Islet of Langerhans (tissue), 1 donor: ENCODE data around the gene MEGF11.
"Not testable (repeated sequence)": the region's sequence is repeated elsewhere in the genome, so short reads cannot be mapped to it uniquely, and the experiment has no call there.

ENCODE experiments used
- FAIRE-seq: peaks from one replicate; lab custom pipeline; 2011; peaks lifted over from hg19 to GRCh38; lab: Jason Lieb, UNC

The MEGF11 gene

DNA sequence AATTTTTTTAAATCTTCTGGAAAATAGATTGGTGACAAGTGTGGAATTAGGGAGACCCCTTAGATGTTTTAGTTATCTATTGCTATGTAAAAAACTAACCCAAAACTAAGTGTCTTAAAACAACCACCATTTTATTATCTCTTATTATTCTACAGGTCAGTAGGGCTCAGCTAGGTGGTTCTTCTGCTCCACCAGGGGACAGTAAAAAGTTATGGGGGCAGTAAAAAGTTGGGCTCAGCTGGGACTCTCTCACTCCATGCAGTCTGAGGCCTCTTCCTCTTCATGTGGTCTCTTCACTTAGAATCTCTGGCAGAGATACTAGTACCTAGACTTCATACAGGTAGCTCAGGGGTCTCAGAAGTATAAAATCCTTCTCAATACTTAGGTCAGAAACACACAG, 21.8 kb upstream of the MEGF11 start:
- no peak for FAIRE-seq

DNA sequence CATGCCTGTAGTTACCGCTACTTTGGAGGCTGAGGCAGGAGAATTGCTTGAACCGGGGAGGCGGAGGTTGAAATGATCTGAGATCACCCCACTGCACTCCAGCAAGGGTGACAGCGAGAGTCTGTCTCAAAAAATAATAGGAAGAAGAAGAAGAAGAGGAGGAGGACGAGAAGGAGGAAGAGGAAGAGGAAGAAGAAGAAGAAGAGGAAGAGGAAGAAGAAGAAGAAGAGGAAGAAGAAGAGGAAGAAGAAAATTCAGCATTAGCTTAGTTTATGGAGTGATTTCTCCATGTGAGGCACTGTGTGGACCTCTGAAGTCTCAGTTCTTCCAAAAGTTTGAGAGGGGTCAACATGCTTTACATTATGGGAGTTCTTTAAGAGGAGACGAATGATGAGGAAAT, 17.4 kb upstream of the MEGF11 start:
- no peak for FAIRE-seq

DNA sequence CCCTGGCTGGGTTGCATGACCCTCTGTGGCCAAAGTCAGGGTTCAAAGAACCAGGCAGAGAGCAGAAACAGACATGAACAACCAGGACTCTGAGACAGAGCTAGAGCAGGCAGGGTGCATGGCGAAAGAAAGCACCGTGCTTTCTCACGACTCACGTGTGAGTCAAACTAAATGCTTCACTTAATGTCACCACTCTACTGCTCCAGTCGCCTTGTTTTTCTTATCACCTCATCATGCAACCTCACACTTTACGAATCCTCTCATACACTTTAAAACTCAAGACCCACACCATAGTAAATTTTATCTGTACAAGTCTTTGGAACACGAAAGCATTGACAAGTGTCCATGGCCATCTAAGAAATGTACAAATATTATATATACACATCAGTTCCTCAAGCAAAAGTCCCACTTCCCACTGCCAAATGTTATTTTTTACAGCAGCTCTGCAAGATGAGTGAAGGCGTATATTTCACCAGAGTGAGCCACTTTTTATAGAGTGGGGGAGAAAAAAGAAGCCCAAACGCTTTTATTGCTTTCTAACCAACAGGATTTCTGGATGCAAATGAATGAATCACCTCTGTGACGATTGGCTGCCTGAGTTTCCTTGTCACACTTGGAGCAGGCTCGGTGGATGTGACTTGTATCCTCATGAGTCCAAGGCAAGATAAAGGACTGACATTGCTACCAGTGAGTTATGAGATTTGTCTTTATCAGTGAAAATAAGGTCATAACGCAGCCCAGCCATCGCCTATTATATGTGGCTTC, 16.0 kb upstream of the MEGF11 start:
- no peak for FAIRE-seq

DNA sequence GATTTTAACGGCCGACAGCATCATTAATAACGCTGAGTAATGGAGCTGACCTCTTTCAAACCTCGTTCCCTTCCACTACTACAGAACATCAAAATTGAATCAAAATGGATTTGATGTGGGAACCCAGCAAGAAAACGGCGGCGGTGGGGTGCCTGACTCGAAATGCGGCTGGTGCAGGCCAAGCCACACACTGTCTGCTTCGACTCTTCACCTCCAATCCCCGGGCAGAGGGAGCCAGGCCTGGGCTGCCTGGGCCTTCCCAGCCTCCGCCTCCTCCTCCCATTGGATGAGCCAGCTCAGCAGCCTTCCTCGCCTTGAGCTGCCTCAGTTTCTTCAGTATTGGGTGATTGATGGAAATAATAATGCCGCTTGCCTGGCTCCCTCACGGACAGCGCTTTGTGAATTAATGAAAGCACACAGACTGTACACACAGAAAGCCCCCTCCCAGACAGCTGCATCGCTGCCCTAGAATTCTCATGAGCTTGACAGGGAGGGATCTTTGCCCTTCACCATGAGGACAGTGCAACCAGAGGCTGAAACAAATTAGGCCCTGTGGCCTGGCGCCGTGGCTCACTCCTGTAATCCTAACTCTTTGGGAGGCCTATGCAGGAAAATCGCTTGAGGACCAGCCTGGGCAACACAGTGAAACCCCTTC, 11.4 kb upstream of the MEGF11 start:
- FAIRE-seq = no peak

DNA sequence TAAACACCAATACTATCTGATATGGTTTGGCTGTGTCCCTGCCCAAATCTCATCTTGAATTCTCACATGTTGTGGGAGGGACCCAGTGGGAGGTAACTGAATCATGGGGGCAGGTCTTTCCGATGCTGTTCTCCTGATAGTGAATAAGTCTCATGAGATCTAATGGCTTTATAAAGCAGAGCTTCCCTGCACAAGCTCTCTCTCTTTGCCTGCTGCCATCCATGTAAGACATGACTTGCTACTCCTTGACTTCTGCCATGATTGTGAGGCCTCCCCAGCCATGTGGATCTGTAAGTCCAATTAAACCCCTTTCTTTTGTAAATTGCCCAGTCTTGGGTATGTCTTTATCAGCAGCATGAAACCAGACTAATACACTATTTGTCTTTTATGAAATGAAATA, 9.3 kb upstream of the MEGF11 start:
- FAIRE-seq = not testable (repeated sequence)

DNA sequence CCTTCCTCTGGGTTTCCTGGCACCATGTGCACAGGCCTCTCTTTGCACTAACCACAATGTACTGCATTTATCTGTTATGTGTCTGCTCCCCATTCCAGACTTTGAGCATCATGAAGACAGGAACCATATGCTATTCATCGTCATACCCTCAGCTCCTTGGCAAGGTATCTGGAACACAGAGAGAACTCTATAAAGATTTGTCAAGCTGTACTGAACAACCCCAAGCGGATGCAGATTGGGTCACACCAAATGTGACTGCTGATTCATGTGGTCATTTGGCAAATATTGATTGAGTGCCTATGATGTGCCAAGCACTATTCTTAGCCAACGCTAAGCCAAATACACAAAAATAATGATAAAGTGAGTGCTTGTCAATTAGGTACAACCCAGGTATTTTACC, 7.5 kb upstream of the MEGF11 start:
- FAIRE-seq = peak; percentile 73

DNA sequence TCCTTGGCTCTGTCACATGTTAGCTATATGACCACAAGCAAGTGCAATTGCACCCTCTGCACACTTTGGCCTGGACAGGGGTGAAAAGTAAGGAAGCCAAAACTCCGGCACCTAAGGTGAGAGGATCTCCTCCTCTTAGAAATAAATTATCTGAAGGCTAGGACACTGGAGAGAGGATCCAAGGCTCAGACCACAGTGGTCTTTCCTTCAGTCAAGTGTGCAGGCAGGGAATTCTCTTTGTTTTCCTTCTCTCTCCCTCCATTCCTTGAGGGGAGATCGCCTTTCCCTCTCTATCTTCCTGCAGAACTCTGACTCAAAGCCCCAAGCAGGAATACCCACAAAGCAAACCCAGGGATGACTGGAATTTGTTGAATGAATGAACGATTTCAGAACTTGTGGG, 3.1 kb upstream of the MEGF11 start:
- FAIRE-seq = no peak

DNA sequence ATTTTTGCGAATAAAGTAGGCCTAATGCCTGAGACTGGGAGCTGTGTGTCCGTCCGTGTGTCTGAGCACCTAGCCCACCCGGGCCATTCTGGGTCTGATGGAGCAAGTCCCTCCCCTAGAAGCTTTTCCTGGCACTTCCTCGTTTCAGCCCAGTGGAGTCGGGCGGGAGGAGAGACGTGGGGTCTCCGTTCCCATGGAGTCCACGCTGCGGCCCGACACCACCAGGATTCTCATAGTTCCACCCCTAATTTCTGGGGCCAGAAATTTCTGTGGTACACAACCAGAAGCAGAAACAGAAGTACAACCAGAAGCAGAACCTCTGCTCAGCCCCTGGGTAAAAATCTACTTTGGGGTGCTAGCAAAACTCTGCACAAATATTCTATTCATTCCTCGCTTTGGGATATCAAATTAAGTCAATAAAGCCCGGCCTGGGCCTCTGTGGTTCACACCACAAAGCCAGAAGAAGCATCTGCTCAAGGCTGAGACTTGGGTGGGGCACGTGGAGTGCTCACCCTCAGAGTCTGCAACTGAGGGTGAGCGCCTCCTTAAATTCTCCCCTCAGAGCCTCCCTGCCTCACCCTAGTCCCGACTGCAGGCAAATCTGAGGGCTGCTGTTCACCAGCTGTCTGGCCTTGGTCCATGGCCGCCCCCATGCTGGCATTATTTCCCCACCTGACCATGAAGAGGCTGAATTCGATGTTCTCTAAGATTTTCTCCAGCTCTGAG, 1.6 kb upstream of the MEGF11 start:
- FAIRE-seq = no peak

DNA sequence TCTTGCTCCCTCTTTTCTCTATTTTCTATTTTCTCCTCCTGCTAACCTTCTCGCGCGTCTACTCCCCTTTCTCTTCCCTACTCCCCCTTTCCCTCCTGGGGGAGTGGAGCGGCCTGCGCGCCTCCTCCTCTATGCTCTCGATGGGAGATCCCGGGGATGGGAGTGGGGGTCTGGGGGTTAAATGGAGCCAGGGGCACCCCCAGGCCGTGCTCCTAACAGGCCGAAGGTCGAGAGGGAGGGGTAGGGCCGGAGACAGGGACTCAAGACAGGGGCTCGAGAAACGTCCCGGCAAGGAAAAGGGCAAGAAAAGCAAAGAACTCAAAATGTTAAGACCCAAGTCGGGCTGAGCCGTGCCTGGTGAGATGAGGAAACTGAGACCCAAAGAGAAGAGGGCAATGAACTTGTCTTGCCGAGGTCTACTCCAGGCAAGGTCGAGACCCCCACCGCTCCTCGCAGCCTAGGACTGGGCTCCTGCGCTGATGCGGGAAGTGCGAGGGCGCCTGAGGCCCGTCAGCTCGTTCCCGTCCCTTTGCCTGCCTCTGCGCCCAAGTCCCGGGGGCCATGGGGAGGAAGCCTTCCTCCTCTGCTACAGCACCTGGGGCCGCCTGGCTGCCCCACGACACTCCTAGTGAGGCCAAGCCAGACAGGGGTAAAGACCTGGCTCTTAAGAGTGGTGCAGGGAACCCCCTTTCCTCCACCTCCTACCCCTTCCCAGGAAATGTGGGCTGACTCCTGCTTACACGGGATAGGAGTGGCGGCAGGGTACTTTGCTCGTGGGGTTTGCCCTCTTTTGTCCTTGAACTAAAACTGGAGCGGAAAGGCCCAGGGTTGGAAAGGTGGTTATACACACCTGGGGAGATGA, 770 bp upstream of the MEGF11 start:
- FAIRE-seq = no peak

DNA sequence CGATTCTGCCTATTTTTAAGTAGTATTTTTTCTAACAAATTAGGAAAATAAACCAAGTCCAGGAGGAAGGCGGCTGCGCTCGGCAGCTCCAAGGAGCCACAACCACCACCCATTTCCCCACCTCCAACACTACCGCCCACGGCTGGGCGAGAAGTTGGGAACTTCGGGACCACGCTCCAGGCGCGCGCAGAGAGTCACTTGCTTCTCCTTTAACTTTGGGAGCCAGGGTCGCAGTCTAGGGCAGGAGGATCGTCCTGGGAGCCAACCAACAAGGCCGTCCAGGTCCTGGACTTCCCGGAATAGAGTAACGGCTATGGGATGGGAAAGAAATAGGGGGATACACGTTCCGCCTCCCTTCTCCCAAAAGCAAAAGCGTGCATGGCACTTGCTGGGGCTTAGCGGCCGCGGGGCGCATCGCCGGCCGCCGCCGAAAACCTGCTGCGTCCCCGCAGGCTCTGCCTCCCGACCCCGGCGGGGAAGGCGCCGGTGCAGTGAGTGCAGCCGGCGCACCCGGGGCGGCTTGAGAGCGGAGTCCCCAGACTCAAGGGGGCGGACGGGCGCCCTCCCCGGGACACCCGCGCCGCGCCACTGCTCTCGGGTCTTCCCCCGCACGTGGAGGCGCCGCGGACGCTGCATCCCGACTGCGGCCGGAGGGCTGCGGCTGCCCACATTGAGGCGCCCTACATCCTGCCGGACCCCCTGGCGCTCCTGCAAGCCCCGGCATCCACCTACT, 699 bp downstream of the MEGF11 start:
- no peak for FAIRE-seq

DNA sequence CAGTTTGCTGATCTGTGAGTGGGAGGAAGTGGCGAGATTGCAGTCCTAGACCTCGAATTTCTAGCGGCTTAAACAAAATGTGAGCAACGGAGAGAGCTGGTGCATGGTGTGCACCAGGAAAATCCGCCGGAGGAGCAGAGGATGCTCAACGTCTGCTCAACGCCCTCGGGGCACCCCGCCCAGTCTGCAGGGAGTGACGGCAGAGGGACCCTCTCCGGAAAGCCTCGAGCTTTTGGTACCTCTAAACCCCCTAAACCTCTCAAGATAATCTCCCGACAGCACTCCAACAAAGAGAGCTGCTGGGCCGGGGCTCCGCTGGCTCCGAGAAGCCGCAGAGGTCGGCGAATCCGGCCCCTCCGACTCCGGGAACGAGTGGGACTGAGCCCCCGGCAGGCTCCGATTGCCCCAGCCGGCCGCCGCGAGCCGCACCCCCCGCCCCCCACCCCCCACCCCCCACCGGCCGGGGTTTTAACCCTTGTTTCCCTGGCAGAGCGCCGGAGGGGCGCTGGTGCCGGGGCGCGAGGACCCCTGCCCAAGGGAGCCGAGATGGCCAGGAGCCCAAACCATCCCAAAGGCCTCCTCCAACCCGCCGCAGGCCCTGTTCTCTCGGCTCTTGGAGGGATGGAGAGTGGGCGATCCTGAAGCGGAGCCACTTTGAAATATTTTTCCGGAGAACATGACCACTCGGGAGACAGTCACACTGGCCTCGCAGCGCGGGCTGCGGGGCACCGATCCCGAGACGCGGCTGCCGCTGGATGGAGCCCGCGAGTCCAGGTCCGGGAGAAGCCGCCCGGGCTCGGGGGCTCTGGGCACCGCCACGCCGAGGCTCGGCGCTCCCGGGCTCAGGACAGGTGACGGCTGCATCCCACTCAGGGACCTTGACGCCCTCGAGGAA, 1.5 kb downstream of the MEGF11 start:
- no peak for FAIRE-seq

DNA sequence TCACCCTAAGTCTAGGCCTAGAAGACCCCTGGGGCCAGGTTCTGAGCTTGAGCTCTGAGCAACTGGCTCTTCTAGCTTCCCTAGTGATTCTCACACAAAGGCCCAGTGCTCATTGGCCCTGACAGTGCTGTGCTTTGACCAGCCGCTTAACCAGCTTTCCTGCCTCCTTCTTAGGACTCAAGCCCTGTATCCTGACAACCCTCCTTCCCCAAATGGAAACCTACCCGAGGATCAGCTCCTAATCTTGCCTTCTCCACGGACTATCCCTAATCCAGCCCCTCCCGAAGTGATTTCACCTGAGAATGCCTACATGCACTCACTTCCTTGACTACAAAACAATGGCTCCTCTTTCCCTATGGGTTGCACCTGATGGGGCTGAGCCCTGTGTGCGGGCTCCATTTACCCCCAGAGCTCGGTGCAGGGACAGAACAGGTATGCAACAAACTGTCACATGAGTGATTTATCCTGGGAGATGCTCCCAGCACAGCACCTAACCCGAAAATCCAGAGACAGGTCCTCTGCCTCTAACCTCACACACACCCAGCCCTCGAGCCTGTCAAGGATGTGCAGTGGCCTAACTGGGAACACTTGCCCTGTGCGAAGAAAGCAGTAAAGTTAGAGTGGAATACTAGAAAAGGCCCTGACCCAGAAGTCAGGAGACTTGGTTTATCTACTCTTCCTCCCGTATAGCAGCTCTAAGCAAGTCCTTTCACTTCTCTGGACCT, 2.3 kb downstream of the MEGF11 start:
- no peak for FAIRE-seq

DNA sequence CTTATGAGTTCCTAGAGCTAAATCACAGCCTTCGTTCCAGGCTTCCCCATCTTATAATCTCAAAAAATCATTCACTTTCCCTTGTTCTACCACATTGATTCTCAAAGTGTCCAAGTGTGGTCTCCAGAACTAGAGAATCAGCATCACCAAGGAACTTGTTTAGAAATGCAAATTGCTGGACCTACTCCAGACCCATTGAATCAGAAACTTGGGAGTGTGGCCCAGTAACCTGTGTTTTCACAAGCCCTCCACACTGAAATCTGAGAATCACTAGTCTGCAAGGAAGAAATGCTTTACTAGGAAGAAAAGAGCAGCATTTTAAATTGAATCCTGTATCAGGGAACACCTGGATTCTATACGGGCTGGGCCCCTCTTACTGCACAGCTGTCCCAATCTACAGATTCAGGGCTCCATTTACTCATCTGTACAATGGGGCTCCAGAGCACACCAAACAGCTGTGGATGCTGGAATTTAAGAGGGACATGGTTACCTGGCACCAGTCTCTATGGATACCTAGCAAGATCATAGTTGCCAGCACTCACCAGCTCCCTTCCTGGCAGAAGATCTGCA, 3.9 kb downstream of the MEGF11 start:
- FAIRE-seq = no peak

DNA sequence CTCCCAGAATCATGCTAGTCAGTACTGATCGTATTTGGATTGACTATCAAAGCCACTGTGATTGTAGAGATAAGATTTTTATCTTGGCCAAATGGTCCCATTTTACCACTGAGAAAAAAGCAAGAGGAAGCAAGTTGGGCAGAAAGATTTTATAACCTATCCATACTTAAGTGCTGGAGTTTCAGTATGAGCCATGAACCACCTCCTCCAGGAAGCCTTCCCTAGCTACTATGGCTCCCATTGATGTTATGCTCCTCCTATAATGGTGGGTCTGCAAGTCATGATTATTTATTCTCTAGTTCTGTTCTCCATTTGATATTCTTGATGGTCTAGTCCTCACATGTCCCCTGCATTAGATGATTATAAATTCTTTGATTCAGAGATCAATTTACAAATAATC, 6.6 kb downstream of the MEGF11 start:
- FAIRE-seq = no peak

DNA sequence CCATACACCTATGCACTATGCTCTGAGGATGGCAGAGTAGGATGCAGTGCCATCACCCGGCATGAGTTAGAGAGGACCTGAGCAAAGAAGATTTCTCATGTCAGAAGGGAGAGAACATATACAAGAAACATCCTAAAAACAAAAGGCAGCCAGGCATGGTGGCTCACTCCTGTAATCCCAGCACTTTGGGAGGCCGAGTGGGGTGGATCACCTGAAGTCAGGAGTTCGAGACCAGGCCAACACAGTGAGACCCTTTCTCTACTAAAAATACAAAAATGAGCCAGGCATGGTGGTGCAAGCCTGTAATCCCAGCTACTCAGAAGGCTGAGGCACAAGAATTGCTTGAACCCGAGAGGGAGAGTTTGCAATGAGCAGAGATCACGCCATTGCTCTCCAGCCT, 7.7 kb downstream of the MEGF11 start:
- not testable (repeated sequence) for FAIRE-seq

DNA sequence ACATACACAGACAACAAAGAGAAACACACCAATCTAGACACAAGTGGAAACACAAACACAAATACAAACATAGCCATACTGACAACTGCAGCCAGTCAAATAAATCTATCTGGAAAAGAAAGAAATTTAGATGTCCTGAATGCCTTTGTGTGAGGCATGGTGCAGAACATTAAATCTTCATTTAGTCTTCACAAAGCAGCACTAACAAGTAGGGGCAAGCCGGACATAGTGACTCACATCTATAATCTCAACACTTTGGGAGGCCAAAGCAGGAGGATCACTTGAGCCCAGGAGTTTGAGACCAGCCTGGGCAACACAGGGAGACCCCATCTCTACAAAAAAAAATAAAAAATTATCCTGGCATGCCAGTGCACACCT, 11.7 kb downstream of the MEGF11 start:
- FAIRE-seq = no peak

DNA sequence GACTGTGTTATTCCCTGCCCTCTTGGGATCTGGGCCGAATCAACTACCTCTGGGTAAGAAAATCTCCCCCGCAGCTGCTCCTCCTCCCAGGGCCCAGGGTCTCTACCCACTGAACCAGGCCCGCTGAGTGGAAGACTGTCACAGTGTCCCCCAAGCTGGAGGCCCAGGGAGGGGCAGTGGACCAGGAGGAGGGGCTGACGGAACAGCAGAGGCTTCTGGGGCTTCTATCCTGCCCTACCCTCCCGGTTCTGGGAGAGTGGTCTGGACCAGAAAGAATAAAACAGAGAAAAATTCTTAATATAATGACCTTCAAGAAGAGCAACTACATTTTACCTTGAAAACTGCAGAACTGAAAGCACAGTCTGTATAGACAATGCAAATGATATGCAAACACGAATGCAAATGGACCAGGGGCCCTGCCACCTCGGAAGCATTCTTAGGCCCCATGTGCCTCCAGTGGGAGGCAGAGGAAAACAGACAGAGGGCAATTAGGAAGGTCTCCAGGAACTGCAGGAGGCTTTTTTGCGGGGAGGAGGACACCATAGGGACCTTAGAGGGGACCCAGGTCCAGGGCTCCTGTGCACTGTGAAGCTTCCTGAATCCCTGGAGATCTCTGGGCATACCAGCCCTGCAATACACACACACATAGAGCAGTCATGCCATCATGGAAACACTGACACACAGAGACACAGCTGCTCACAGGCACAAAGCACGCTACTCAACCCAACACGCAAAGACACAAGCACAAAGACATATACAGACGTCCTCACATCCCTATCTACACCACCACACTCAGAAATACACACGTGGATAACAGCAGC, 12.3 kb downstream of the MEGF11 start:
- FAIRE-seq = no peak

DNA sequence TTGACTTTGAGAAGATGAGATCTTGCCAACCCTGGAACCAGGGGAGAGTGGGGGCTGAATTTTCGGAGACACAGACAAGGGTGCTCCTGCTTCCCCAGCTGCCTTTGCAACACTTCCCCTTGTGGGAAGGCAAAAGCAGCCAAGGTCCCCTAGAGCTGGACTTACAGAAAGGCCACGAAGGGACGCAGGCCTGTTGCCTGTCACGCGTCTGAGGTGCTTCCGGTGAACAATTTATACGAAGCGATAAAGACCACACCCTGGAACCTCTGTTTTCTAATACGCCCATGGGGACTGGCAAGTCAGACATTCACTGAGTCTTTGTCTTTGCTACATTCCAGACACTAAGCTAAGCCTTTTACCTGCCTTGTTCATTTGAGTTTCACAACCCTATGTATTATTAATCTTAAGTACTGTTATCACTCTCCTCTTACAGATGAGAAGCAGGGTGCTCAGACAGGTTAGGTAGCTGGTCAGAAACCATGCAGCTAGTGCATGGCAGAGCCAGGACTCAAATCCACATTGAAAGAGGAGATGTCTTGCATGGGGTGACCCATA, 13.2 kb downstream of the MEGF11 start:
- FAIRE-seq = no peak

DNA sequence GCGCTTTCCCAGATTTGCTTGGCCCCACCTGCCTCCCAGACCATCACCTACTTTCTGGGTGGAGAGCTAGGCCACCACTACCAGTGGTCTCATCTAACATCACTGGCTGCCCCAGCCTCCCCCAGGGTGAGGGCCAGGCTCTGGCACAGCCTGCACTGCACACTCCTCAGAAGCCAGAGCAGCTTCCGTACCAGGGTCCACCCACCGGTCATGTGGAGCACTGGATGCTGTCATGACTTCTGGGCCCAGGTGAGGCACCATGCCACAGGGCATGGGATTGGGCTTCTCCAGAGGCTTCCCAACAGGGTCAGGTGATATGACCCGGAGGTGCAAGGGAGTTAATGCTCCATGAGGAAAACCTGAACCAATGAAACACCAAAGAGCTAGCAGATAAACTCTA, 14.0 kb downstream of the MEGF11 start:
- FAIRE-seq = no peak
